H4 (cell line): ENCODE data around the gene SLIT1. TPM values are rescaled to one million over a fixed set of nuclear protein-coding genes. Genes with fewer than 3 reads are reported as not detected.

ENCODE experiments used
- DNase-seq: peaks from one replicate; pipeline ENCODE4 v3.0.0-alpha.2; 2015; ENCODE audit warnings: low spot score
- total RNA-seq: library from RNA; depleted of rRNA; stranded (reverse); fragments of >200 nt; shearing (Covaris generic); gene quantifications from 2 replicates; pipeline ENCODE4 v1.2.3, GENCODE V29; 2014; rRNA removed

SLIT1 gene
- total RNA-seq, 1 experiment from 2014 or later = 0.10 TPM

- DNase-seq = no peak
Measured at GRCh38 chr10:96973809-96974747, 211.7 kb downstream of the SLIT1 start.

GRCh38 chr10:96972264-96972663 lies 213.5 kb downstream of the SLIT1 start:
- no peak for DNase-seq

- no peak for DNase-seq
Measured at GRCh38 chr10:96971324-96971723, 214.4 kb downstream of the SLIT1 start.

GRCh38 chr10:96968682-96969423 lies 216.9 kb downstream of the SLIT1 start:
- DNase-seq = no peak

DNA sequence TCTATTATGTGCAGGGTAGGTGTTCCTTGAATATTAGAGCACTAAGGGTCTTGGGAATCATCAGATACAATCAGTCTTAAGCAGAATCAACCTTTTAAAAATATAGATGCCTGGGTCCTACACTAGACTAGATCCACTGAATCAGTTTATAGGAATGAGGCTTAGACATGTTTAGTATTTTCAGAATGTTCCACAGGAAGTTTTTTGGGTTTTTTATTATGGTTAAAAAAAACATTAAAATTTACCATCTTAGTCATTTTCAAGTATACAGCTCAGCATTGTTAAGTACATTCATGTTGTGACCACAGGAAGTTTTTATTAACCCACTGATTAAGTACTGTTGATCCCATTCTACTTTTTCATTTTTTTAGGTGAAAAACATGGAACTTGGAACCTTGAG lies 217.9 kb downstream of the SLIT1 start:
- no peak for DNase-seq

GRCh38 chr10:96964131-96964530 lies 221.6 kb downstream of the SLIT1 start:
- DNase-seq = no peak

DNA sequence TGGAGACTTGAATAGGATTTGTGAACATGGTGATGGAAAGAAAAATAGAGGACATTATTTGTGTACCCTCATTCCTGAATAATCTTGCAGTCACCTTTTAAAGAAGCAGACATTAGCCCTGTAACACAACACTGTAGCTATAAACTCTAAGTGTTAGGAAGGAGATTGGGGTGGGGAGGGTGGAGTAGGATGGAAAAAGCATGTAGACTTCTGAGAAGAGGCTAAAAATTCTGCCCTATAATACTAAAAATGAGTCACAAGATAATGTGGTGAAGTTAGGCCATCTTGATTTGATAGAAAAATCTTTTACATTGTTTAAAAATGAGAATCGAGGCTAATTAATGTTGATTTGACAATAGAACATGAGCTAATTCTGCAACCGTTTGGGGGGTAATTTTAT lies 224.9 kb downstream of the SLIT1 start:
- DNase-seq = no peak

DNA sequence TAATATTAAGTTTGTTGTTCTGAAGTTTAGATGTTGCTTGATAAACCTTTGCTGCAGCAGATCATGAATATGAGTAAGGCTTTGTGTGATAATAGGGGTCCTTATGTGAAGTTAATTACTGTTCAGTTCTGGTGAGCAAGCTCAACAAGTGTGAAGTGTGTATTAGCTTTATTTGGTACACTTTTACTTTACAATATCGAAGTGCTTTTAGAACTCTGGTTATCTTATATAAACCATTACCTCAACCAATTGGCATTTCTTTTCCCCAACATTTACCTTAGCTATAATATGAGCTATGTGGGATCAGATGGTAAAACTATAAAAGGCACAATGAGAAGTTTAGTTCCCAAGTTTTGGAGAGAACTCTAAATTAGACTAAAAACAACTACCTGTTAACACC lies 226.0 kb downstream of the SLIT1 start:
- DNase-seq = no peak

- no peak for DNase-seq
Measured at GRCh38 chr10:96958071-96958470, 227.7 kb downstream of the SLIT1 start.

GRCh38 chr10:96955794-96956193 lies 230.0 kb downstream of the SLIT1 start:
- no peak for DNase-seq

DNA sequence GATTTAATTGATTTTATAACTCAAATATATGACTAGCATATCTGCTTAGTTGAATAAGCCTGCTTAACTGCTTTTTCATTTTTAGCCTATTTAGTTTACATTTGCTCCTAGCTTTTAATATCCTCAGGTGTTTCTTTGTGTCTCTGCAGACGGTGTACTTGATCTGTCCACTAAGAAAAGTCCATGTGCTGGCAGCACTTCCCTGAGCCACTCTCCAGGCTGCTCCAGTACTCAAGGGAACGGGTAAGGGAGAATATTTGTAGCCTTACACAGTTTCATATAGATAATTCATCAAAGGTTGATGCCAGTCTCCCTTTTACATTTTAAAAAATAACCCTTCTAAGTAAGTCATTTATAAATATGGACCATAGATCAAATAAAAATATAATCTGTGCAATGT lies 233.8 kb downstream of the SLIT1 start:
- DNase-seq = no peak

- no peak for DNase-seq
Measured at GRCh38 chr10:96949039-96949683, 236.6 kb downstream of the SLIT1 start.

Other genes starting within 250 kb of the SLIT1 start
- 9.5 and 10.6 TPM in 2 replicates for gene ARHGAP19, start 106.7 kb upstream of the SLIT1 start, total RNA-seq
- 0.89 and 1.6 TPM in 2 replicates for gene FRAT1, start 133.3 kb upstream of the SLIT1 start, total RNA-seq
- 6.2 and 11.0 TPM in 2 replicates for gene FRAT2, start 148.8 kb upstream of the SLIT1 start, total RNA-seq
- 14.4 and 17.9 TPM in 2 replicates for gene RRP12, start 215.4 kb upstream of the SLIT1 start, total RNA-seq
- gene PGAM1, start 240.2 kb upstream of the SLIT1 start, total RNA-seq = 784 and 853 TPM in 2 replicates